Colon (tissue), 2 donors: ENCODE data around the gene IL12RB2.
"Not testable (repeated sequence)": the region's sequence is repeated elsewhere in the genome, so short reads cannot be mapped to it uniquely, and the experiment has no call there.

Source experiments
- FAIRE-seq: peaks from 2 replicates; lab custom pipeline; 2012; peaks lifted over from hg19 to GRCh38; lab: Jason Lieb, UNC
- donor health status: control.
- donor health status: control.

The IL12RB2 gene

DNA sequence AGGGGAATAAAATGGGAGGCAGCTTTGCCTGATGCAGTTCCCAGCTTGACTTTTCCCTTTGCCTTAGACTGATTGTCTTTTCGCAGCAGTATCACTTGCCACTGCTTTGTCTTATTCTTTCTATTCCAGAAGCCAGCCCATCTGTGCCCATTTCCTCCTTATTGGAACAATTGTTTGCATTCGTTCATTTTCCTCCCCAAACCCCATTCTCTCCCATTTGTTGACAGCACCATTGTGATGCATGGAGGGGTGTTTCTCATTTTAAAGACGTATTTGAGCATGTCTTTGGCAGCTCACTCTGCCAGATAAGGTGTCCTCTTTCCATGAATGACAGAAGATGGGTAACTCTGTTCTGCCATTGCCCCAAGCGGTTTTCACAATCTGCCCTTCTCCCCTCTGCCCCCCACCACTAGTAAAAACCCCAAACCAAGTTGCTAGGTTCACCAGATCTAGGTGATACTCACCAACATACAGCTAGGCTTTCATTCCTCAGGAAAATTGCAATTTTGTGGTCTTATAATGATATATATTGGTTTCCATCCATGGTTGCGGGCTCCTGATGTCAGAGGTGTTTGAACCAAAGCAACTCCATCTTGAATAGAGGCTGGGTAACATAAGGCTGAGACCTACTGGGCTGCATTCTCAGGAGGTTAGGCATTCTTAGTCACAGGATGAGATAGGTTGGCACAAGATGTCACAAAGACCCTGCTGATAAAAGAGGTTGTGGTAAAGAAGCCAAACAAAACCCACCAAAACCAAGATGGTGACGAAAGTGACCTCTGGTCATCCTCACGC lies 91.7 kb downstream of the IL12RB2 start:
- FAIRE-seq = no peak

DNA sequence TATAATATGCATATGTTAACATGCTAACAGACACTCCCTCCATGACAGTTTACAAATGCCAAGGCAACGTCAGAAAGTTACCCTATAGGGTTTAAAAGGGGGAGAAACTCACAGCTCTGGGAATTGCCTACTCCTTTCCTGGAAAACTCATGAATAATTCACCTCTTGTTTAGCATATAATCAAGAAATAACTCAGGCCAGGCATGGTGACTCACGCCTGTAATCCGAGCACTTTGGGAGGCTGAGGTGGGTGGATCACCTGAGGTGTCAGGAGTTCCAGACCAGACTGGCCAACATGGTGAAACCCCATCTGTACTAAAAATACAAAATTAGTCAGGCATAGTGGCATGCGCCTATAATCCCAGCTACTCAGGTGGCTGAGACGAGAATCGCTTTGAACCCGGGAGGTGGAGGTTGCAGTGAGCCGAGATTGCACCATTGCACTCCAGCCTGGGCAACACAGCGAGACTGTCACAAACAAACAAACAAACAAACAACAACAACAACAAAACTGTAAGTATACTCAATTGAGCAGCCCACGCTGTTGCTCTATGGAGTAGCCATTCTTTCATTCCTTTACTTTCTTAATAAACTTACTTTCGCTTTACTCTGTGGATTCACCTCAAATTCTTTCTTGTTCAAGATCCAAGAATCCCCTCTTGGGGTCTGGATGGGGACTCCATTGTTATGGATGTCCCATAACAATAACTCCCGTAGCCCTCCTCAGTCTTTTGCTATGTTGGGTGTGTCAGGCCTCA lies 92.5 kb downstream of the IL12RB2 start:
- FAIRE-seq = not testable (repeated sequence)

DNA sequence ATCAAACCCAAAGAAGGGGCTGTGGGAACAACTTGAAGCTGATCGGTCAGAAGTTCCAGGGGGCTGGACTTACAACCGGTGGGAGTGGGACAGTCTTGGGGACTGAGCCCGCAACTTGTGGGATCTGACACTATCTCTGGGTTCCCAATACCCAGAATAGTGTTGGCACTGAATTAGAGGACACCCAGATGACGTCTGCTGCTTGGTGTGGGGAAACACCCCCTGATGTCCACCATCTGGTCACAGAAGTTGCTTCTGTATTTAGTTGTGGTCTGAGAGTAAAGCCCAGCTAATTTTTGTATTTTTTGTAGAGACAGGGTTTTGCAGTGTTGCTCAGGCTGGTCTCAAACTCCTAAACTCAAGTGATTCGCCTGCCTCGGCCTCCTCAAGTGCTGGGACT lies 93.8 kb downstream of the IL12RB2 start:
- FAIRE-seq = no peak

DNA sequence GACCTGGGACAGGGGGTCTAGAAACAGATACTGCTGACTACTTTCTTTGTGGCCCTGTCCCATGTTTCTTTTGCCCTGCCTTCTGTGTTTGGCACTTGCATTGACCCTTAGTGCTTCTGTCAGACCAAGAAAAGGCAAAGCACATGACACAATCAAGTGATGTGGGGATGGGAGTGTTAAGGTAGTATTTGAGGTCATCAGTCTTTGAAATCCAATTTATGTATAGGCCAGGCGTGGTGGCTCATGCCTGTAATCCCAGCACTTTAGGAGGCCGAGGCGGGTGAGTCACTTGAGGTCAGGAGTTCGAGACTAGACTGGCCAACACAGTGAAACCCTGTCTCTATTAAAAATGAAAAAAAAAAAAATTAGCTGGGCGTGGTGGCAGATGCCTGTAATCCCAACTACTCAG lies 96.5 kb downstream of the IL12RB2 start:
- FAIRE-seq = no peak

DNA sequence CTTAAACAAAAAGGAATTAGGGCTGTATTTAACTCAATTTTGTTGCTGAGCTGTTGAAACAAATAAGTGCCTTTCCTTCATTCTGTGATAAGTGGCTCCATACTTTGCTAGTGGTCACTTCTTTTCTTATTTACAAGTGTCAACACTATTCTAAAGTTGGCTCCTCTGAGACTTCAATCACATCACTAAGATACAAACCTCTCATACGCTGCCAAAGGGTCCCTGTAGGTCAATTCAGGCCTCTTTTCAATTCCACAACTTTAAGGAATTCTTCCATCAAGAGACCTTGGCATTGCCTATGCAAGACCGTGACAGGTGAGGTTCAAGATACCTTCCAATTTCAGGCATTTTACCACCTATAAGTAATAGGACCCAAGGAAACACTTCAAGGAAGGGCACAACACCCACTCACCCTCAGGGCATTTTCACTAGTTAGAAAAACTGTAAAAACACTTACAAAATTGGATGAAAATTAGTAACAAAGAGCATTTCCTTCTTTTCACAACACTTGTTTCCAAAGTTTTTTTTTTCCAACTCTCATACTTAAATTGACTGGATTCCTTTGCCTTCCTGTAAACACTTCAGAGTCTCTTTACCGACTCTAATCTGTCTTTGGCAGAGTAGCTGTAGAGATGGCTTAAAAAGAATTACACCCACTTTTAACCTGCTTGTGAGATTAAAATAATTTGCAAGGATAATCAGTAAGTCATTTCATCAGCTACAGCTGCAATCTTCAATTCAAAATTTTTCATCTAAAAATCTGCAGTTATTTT lies 98.0 kb downstream of the IL12RB2 start:
- no peak for FAIRE-seq

DNA sequence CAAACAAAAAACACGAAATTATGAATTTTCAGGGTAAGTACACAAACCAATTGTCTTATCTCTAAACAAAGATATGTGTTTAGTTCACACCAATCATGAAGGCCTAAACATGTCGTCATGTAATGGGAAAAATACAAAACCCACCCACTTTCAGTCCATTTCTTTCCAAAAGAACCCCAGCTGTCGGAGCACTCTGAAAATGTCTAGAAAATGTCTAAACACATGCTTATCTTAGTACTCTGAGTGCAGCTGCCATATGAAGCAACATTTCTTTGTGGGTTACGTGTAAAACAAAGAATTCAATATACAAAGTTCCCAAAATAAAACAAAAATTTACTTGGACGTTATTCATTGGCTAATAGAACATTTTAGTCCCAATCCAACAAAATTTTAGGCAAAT lies 99.8 kb downstream of the IL12RB2 start:
- no peak for FAIRE-seq

- FAIRE-seq = no peak
Measured at GRCh38 chr1:67408148-67408547, 100.5 kb downstream of the IL12RB2 start.

DNA sequence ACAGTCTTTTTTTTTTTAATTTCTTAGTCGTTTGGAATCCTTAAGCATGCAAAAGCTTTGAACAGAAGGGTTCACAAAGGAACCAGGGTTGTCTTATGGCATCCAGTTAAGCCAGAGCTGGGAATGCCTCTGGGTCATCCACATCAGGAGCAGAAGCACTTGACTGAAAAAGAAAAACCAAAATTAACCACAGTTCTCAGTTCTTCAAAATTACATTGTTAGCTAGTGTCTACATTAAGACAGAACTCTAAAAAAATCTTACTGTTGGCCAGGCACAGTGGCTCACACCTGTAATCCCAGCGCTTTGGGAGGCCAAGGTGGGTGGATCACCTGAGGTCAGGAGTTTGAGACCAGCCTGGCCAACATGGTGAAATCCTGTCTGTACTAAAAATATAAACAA lies 105.4 kb downstream of the IL12RB2 start:
- not testable (repeated sequence) for FAIRE-seq

- no peak for FAIRE-seq
Measured at GRCh38 chr1:67414574-67414973, 106.9 kb downstream of the IL12RB2 start.

DNA sequence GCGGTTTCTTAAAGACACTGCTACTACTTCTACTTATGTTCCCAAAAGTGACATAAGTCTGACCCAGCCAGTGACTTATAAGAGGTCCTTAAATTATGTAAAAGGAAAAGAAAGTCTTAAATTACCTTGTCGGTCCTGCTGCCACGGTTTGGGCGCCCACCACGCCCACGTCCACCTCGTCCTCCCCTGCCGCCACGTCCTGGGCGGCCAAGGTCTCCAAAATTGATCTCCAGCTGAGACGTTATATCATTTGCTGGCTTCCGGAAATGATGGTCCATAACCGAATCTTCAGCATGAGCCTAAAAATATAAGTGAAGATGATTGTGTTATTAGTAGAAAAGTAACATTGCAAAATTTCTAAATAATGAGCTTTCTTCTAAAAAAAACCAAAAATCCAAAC lies 107.4 kb downstream of the IL12RB2 start:
- FAIRE-seq = no peak

GRCh38 chr1:67417733-67418132 lies 110.1 kb downstream of the IL12RB2 start:
- not testable (repeated sequence) for FAIRE-seq

DNA sequence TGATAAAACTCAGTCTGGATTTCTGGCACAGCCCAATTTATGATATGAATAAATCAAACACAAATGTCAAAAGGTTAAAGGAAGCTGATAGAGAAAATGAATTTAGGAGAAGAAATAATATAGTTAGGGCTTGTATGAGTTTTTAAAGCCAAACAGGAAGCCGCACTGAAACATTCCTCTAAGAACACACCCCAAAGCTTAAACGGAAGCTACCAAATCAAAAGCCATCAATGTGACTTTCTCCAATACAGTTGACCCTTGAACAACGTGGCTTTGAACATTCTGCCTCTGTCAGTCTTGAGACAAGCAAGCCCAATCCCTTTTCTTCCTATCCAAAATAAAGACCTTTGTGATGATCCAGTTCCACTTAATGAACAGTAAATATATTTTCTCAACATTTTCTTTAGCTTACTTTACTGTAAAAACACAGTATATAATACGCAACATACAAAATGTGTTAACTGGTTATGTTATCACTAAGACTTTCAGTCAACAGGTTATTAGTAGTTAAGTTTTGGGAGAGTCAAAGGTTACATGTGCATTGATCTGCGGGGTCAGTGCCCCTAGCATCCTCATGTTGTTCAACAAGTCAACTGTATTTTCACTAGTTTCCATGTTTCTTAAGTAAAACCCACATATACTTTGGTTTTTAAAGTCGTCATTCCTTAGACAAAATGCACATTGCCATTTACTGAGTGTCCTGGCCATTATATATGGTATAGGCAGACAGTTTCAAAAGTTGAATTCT lies 111.3 kb downstream of the IL12RB2 start:
- FAIRE-seq = no peak

DNA sequence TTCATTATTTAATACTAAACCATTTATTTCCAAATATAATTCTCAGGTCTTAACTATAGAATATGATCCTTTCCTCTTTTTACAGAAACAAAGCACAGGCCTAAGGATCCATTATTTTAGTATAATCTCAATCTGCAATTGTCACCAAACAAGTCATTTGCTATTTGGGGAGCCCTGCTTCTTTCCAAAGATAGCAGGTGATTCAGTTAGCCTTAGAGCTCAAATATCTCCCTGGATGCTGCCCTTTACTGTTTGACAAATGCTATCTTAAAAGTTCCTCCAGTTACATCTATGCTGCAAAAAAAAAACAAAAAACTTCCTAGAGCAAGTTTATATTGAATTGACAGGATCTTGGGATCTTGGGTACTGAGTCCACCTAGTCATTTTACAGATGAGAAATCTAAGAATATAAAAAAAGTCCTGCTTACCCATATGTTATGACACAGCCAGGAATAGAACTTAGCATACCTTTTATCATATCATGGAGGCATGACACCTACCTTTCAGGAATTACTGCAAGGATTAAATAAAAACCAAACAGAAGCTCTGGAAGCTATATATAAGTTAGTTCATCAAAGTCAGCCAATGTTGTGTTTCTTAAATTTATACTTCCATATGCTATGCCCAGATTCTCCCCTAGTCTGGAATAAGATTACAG lies 113.3 kb downstream of the IL12RB2 start:
- FAIRE-seq = no peak

- no peak for FAIRE-seq
Measured at GRCh38 chr1:67427465-67427864, 119.8 kb downstream of the IL12RB2 start.

GRCh38 chr1:67427947-67428346 lies 120.3 kb downstream of the IL12RB2 start:
- no peak for FAIRE-seq

GRCh38 chr1:67429011-67429527 lies 121.4 kb downstream of the IL12RB2 start:
- no peak for FAIRE-seq

GRCh38 chr1:67429528-67430357 lies 122.1 kb downstream of the IL12RB2 start:
- FAIRE-seq = no peak

- no peak for FAIRE-seq
Measured at GRCh38 chr1:67430358-67431155, 122.9 kb downstream of the IL12RB2 start, which contains the start of gene SERBP1. Gene SERBP1, minus strand, starts transcription at chr1:67430402. Its CDS starts 102 bp downstream, at chr1:67430300.

DNA sequence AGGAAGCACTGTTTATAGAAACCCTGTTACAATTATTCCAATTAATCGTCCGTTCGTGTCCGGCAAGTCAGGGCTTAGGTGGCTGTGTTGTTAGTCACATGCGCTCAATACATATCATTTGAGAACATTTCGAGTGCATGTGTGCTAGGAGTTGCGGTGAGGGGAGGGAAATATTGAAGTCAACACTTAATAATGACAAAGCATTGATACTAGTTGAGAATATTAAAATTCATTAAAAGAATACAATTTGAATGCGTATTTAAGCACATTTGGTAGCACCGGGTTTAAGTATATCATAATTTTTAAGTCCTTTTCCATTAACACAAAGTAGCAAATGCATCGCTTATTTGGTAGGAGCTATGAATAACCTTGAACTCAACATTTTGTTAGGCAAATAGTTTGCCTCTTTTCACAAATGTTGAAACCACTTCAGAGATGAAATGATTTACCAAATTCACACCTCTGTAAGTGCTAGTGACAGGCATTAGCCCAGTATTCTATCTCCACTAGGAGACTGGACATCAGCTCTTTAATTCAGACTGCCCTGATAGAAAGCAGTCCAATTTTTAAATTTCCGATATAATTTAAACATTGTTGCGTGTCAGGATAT lies 123.6 kb downstream of the IL12RB2 start:
- FAIRE-seq = no peak
